ENCODE measurements around the gene MS4A14. TPM values are rescaled to one million over a fixed set of nuclear protein-coding genes. Genes with fewer than 3 reads are reported as not detected.
A peak's percentile ranks its signal among the peaks of the same experiment; 100 is the strongest.

The MS4A14 gene
- total and polyA plus RNA-seq, 2 of the 8 experiments (the other 6 are each of a cell fraction or from before 2014, with no cell fraction given), result not detected

GRCh38 chr11:60378354-60378753 lies 17.9 kb upstream of the MS4A14 start, which contains the start of gene MS4A7:
MS4A7 (plus strand) TSS chr11:60378532; CDS start chr11:60383142, 4,610 bp downstream.
- no peak for FAIRE-seq
- CTCF ChIA-PET (ENCODE audit: partially characterized antibody), result interaction anchor here (1.6 kb wide), 1 partner anchor 15 kb away, joined by 4 read pairs; no protein-coding TSS in a partner anchor
- POLR2A ChIA-PET (ENCODE audit: partially characterized antibody), result no interaction called here
- TF ChIP-seq SP2 (IDR thresholded peaks at IDR 0.05; ENCODE audit: low read length), result no peak
- TF ChIP-seq USF2 (IDR thresholded peaks at IDR 0.05; ENCODE audit: low read length), result no peak
- no peak for TF ChIP-seq CHD2 (IDR thresholded peaks at IDR 0.05; ENCODE audit: low read length)
- no peak for TF ChIP-seq EGR1 (IDR thresholded peaks at IDR 0.05; ENCODE audit: borderline replicate concordance, low read depth, low read length)
- TF ChIP-seq CTBP2 (IDR thresholded peaks at IDR 0.05; ENCODE audit: borderline replicate concordance, insufficient read depth, insufficient read length, low read length), result no peak
- no peak for TF ChIP-seq EP300 (IDR thresholded peaks at IDR 0.05; ENCODE audit: borderline replicate concordance in 1 of 2, low read depth in 2 of 2, low read length in 2 of 2)
- TF ChIP-seq RNF2 (IDR thresholded peaks at IDR 0.05; ENCODE audit: borderline replicate concordance, low read depth, low read length, missing control alignments, poor library complexity, severe bottlenecking), result no peak
- no peak for TF ChIP-seq RXRA (IDR thresholded peaks at IDR 0.05; ENCODE audit: insufficient read depth, low read depth, low read length)
- TF ChIP-seq SIN3A (conservative IDR thresholded peaks at IDR 0.05 in 1 of 2, IDR thresholded peaks at IDR 0.05 in 1 of 2; ENCODE audit: low read depth in 1 of 2, low read length in 2 of 2), result no peak
- TF ChIP-seq GABPA (IDR thresholded peaks at IDR 0.05; ENCODE audit: borderline replicate concordance, insufficient read depth, low read length), result no peak
- TF ChIP-seq BRCA1 (IDR thresholded peaks at IDR 0.05; ENCODE audit: low read depth, low read length), result no peak
- no peak for TF ChIP-seq HDAC2 (IDR thresholded peaks at IDR 0.05; ENCODE audit: borderline replicate concordance in 1 of 2, low read depth in 2 of 2, low read length in 2 of 2)

More at GRCh38 chr11:60378354-60378753, 17.9 kb upstream of the MS4A14 start, which contains the start of gene MS4A7:
- Histone ChIP-seq H3K9ac (replicated peaks in 1 of 4; ENCODE audit: extremely low read depth in 1 of 4, low read depth in 3 of 4, low read length in 3 of 4) (no peak within 1 kb of the TSS), H4K5ac (ENCODE audit: insufficient read length, low read depth, low read length) (no peak within 1 kb of the TSS), H3K4me1 (replicated peaks in 1 of 4; ENCODE audit: control insufficient read depth in 3 of 4, insufficient read depth in 4 of 4, low read length in 3 of 4) (no peaks in the 10 kb centered on the region), H2BK20ac (ENCODE audit: low read length) (no peak within 1 kb of the TSS), H3K27ac (ENCODE audit: low read depth, low read length) (no peak within 1 kb of the TSS), H4K20me1 (replicated peaks in 1 of 2; ENCODE audit: control insufficient read depth in 1 of 2, insufficient read depth in 2 of 2, low read length in 2 of 2) (no peaks in the 10 kb centered on the region), H4K91ac (replicated peaks; ENCODE audit: insufficient read length, low read length) (no peak within 1 kb of the TSS), H3K23me2 (ENCODE audit: low read depth, low read length) (no peaks in the 10 kb centered on the region), H3K79me1 (ENCODE audit: low read depth, low read length) (no peaks in the 10 kb centered on the region), H3K4me2 (ENCODE audit: insufficient read depth in 1 of 2, low read depth in 2 of 2, low read length in 2 of 2) (no peak within 1 kb of the TSS), H3K9me3 (ENCODE audit: insufficient read depth in 2 of 2, low read depth in 1 of 2, low read length in 1 of 2) (no peaks in the 10 kb centered on the region), H3K4me3 (ENCODE audit: extremely low read depth in 1 of 4, insufficient read depth in 2 of 4, low read depth in 3 of 4, low read length in 4 of 4) (no peak within 1 kb of the TSS), H3K23ac (ENCODE audit: insufficient read length) (no peak within 1 kb of the TSS), H3K56ac (replicated peaks; ENCODE audit: insufficient read length, low read depth, low read length) (no peak within 1 kb of the TSS), H2BK120ac (replicated peaks; ENCODE audit: low read depth, low read length) (no peak within 1 kb of the TSS), H3K36me3 (ENCODE audit: control insufficient read depth in 2 of 4, insufficient read depth in 4 of 4, low read length in 3 of 4) (no peaks in the 10 kb centered on the region), H2AK5ac (ENCODE audit: low read depth, low read length) (no peak within 1 kb of the TSS), H3K79me2 (ENCODE audit: control insufficient read depth in 1 of 2, insufficient read depth in 2 of 2, low read length in 2 of 2) (no peaks in the 10 kb centered on the region), H4K8ac (ENCODE audit: extremely low read depth, insufficient read depth, low read length) (peak within 1 kb of the TSS; percentile 71; the same call in 1 of the 2 replicates), H2BK5ac (ENCODE audit: low read depth, low read length) (no peak within 1 kb of the TSS), H3K18ac (ENCODE audit: extremely low read depth, low read length) (no peak within 1 kb of the TSS), H3K4ac (replicated peaks; ENCODE audit: insufficient read length, low read depth, low read length) (no peak within 1 kb of the TSS), H3K14ac (ENCODE audit: insufficient read length) (no peak within 1 kb of the TSS), H3K27me3 (replicated peaks in 1 of 4; ENCODE audit: control insufficient read depth in 3 of 4, extremely low read depth in 1 of 4, insufficient read depth in 3 of 4, low read length in 3 of 4) (no peaks in the 10 kb centered on the region), H2BK15ac (ENCODE audit: low read length) (no peak within 1 kb of the TSS), H2AFZ (ENCODE audit: low read length) (no peak within 1 kb of the TSS), H2BK12ac (ENCODE audit: low read depth, low read length) (no peak within 1 kb of the TSS)
- no peak for DNase-seq (ENCODE audit: low read depth in 1 of 2, low spot score in 2 of 2)
- 87% methylated on average over 3 of the region's 3 CpGs; no CpG with 5 or more reads in 1 of the 2 experiments for WGBS, 2 experiments (ENCODE audit: extremely low coverage in 1 of 2, insufficient coverage in 1 of 2, insufficient read length in 1 of 2, insufficient replicate concordance in 2 of 2, low coverage in 1 of 2, low lambda C conversion rate in 2 of 2, missing lambda C conversion rate in 1 of 2)

All from H1 (cell line).